Activated naive CD4-positive, alpha-beta T cell treated with Interleukin-2 at 50 U/mL for 16 hours (primary cell): ENCODE measurements around the gene PSPN.

Source experiments
- DNase-seq: peaks from one replicate; pipeline ENCODE4 v3.0.0-alpha.2; 2020

The PSPN gene, protein sequence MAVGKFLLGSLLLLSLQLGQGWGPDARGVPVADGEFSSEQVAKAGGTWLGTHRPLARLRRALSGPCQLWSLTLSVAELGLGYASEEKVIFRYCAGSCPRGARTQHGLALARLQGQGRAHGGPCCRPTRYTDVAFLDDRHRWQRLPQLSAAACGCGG

GRCh38 chr19:6375411-6376010 is at the start of gene PSPN:
PSPN (minus strand) TSS chr19:6375933; CDS start chr19:6375849, 84 bp downstream.
- DNase-seq, result no peak

- peak; percentile 99 for DNase-seq
Observed at GRCh38 chr19:6424939-6425731, 49.4 kb upstream of the PSPN start.

DNA sequence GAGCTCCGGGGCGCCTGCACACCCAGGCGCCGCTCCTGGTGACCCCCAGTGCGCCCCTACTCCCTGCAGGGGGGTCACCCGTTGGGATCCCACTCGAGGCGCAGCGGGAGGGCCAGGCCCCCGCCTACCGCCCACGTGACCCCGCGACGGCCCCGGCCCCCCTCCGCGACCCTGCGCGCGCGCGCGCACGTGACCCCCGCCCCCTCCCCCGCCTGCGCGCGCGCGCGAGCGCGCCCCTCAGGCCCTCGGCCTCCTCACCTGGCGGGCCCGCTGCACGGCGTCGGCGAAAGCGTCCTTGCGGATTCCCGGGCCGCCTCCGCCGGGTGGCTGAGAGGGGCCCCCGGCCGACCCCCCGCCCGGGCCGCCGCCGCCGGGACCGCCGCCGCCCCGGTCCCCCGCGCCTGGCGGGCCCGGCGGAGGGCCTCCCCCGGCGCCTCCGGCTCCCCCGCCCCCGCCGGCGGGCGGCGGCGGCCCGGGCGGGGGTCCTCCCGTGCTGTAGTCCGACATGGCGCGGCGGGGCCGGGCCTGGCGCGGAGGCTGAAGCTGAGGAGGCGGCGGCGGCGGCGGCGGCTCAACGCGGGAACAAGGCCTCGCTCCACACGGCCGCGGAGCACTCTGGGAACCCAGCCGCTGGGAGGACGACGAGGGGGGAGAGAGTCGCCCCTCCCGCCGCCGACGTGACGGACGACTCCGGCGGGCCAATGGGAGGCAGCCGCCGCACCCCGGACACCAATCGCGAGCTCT is 48.6 kb upstream of the PSPN start, which contains the start of gene KHSRP:
Gene KHSRP (minus strand): TSS at position 617 of the 744 bp plus-strand sequence. CDS start 110 bp downstream, at position 507.
- peak; percentile 39 for DNase-seq

- DNase-seq, result peak; percentile 49
Observed at GRCh38 chr19:6423499-6424194, 47.9 kb upstream of the PSPN start.

- no peak for DNase-seq
Observed at GRCh38 chr19:6421075-6422014, 45.6 kb upstream of the PSPN start.

DNA sequence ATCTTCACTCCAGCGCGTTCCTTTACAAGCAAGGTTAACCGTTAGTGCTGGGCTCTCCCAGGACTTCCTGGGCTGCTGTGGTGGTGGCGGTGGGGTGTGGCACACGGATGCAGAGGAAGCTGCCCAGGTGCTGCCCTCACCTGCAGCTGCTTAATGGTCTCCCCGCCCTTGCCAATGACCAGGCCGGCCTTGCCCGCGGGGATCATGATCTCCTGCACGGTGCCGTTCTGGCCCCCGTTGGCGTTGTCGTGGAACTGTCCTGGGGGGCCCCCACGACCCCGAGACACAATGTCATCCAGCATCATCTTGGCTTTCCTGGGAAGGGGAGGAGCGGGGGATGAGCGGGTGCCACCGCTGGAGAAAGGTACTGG is 42.8 kb upstream of the PSPN start:
- DNase-seq, result no peak

DNA sequence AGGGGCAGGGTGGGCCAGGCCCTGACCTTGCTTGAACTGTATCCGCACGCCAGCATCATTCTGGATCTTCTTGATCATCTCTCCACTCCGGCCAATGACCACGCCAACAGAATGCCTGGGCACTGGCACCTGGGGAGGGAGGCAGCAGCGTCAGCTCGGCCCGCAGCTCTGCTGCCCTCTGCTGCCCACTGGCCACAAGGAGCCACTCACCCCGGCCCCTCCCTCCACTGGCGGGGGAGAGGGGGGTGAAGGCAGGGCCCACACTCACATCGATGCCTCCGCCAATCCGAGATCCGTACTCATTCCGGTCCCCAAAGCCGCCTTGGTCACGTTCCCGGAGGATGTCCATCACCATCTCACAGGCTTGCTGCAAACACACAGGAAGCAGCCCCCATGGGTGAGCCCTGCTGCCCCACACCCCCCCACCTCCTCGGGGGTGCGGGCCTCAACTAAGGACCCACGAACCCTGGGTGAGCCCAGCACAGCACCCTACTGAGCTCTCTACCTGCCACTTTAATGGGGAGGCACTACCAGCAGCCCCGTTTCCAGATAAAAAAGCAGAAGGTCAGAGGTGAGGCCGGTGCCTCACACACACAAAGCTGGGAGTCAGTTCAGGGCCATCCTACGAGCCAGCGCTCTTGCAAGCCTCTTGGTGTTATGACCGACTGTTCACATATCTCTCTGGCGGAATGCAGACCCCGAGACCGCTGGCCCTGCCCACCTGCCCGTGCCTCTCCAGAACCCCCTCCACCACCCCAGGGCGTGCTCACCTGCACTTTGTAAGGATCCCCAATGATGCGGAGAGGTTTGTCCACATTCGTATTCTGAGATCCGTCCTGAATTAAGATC is 42.2 kb upstream of the PSPN start:
- DNase-seq, result no peak

DNA sequence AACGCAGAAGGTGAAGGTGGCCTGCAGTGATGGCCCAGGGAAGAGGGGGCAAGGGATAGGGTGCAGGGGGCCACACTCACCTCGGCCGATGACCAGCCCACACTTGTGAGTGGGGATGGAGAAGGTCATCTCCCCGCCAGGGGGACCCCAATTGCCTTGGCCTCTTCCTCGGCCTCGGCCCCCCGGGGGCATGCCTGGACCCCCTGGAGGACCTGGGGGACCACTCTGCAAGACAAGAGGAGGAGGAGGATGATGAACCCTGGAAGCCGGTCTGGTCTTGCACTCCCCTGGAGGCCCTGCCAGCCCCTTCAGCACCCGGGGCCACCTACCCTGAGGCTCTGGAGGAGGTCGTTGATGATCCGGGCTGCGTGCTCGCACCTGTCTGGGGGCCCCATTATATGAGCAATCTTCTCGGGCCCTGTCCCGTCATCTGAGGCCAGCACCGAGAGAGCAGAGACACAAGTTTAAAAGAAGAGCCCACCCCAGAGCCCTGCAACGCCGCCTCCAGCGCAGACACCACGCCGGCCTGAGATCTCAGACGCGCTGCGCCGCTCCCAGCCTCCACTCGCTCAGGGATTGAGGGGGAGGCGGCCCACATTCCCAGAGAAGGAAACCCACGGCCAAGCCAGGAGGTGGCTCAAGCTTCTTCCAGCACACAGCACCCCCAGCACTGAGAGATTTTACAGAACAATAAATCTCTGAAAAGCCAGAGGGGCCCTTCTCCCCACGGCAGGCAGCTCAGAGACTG is 41.1 kb upstream of the PSPN start:
- DNase-seq, result no peak

GRCh38 chr19:6415591-6416190 is 40.0 kb upstream of the PSPN start:
- no peak for DNase-seq

- no peak for DNase-seq
Observed at GRCh38 chr19:6414793-6415590, 39.3 kb upstream of the PSPN start.

- no peak for DNase-seq
Observed at GRCh38 chr19:6413721-6414643, 38.2 kb upstream of the PSPN start.

GRCh38 chr19:6413291-6413690 is 37.6 kb upstream of the PSPN start:
- no peak for DNase-seq

- peak; percentile 50 for DNase-seq
Observed at GRCh38 chr19:6412447-6413091, 36.8 kb upstream of the PSPN start.

GRCh38 chr19:6412061-6412446 is 36.3 kb upstream of the PSPN start:
- no peak for DNase-seq

- DNase-seq, result no peak
Observed at GRCh38 chr19:6409346-6409745, 33.6 kb upstream of the PSPN start.

GRCh38 chr19:6406401-6406800 is 30.7 kb upstream of the PSPN start:
- DNase-seq, result no peak
